NT2/D1 (cell line): ENCODE measurements around the gene ATF7.

Experiments
- YY1 ChIP-seq: IDR thresholded peaks from 2 replicates; pipeline ENCODE4 v1.6.1; 2011; ENCODE audit not compliant: insufficient read length, insufficient read depth
- ZNF274 ChIP-seq: IDR thresholded peaks from 2 replicates; pipeline ENCODE4 v1.6.1; 2011; ENCODE audit warnings: mild to moderate bottlenecking, low read depth, low read length

DNA sequence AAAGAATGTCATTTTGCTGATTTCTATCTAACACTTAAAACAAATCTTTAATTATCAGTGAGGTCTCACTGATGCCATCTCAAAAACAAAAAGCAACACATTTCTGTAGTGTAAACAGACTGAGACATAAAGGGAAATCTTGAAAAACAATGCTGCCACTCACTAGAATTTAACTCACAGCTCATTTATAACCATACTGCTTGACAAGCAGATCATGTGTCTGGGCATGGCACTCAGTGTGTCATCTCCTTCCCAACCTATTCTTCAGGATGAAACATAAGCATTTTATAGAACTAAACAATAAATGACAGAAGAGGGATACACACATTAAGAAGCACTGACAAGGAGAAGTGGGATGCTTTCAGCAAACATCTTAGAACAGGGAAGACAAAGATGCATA is 22.4 kb downstream of the ATF7 start:
- no peak for TF ChIP-seq ZNF274
- no peak for TF ChIP-seq YY1
